Stimulated activated CD4-positive, alpha-beta T cell treated with anti-CD3 and anti-CD28 coated beads, Interleukin-12 subunit alpha, Interleukin-12 subunit beta, amount 100 ng/mL, for 4 hours (primary cell): ENCODE results near the gene MYH9.

Source experiments
- DNase-seq: peaks from one replicate; pipeline ENCODE4 v3.0.0-alpha.2; 2020

Gene MYH9

DNA sequence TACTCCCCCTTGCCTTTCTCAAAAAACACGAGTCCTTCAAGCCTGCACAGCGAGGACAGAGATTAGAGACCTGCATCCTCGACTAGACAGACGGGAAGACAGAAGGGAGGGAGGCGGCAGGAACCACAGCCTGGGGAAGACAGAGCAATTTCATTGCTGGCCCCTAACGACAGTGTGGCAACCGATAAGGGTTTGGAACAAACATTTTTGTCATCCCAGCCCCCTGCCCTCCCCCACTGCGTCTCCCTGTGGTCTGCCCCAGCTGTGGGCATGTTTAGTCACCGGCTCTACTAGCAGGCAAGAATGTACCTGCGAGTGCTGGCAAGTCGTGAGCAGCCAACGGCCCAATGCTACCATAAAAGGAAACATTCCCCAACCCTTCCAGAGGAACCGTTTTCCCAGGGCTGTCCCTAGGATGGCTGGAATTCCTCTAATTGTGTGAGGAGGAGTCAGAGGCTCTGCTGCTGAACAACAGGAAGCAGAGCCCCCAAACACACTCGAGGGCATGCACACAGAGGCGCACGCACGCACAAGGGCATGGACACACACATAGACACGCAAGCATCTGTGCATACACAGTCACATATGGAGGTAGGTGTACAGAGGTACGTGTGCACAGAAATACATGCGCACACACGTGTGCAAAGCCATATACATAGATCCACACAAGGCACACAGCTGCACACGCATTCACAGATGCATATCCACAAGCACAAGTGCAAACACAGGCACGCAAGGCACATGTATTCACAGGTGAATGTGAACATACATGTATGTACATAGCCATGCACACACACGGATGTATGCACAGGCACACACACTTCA, 58.3 kb downstream of the MYH9 start:
- DNase-seq: peak; percentile 73

DNA sequence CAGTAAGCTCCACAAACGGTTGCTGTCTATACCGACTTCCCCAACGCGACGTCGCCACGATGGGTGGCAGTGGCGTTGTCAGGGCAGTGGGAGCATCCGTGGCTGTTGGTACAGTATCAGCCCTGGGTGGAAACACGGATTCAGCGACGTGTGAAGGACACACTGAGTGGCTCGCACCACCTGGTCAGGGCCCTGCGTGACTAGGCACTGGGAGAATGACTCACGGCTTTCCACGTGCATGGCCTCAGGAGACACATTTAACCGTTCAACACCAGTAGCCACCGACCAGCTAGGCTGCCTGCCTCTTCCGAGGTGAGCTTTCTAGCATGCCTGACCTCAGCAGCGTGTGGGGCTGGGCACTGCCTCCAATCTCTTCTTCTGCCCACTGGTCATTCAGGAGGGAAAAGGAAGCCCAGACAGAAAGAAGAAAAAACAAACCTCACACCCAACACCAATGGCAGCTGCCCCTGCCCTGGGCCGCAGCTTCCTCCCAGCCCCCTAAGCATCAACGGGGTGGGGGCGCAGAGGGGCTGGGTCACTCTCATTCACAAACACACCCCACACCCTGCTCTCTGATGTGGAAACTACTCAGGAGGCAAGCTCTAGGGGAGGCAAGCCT, 59.0 kb downstream of the MYH9 start:
- DNase-seq: peak; percentile 28

DNA sequence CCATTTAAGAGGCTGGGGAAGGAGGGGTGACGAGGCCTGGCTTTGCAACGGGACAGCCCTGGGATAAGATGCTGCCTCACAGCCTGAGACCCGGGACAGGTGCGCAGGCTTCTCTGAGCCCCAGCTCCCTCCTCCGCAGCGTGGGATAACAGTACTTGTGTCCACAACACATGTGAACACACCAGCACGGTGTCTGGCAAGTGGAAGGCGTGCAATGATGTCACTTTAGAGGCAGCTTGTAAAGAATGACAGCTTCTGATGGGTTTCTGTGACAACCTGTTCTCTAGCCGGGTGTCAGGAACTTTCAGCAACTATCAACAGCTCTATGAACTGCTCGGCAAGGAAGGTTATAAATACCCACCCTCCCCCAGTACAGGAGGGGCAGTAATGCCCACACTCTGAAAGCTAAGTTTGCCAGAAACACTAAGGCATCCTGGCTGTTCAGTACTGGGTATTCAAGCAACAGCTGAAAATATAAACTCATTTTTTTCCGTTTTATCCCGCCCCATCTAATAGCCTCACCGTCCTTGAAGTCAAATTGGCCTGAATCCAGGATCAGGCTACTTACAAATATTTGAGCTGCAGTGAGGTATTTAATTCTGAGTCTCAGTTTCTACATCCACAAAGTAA, 59.7 kb downstream of the MYH9 start:
- DNase-seq: no peak

DNA sequence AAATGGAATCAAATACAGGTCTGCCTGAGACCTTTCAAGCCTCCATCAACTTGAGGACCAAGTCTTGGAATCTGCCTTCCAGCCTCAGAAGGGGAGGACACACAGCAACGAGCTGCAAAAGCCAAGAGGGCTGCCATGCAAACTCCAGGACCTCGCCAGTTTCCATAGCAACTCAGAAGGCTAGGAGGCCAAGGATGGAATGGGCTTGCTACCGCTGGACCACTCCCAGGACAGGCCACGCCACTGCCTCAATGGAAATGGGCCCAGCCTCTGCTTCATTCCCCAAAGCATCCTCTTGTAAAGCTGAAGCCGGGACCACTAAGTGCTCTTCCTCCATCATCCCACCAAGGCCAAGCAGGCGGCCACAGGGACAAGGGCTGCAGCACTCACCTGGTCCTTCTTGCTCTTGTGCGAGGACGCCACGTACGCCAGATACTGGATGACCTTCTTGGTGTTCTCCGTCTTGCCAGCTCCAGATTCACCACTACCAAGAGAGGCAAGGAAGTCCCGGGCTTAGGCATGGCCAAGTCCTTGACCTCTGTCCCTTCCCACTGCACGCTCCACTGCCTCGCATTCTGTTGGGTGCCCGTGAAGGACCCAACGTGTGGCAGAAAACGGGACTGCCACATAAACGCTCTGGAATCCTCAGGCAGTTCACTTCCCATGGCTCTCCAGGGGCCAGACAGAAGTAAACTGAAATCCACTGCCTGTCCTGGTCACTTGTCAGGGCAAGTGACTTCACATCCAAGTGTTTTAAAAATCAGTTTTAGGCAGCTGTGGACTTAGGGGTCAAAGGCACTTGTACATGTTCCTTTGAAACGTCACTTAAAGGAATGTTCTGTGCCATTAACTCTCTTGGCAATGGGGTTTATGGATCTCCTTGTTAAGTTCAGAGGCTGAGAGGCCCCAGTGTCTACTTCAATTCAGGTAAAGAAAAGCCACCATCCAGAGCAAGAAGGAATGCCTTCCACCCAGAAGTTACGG, 61.3 kb downstream of the MYH9 start:
- DNase-seq: no peak

DNA sequence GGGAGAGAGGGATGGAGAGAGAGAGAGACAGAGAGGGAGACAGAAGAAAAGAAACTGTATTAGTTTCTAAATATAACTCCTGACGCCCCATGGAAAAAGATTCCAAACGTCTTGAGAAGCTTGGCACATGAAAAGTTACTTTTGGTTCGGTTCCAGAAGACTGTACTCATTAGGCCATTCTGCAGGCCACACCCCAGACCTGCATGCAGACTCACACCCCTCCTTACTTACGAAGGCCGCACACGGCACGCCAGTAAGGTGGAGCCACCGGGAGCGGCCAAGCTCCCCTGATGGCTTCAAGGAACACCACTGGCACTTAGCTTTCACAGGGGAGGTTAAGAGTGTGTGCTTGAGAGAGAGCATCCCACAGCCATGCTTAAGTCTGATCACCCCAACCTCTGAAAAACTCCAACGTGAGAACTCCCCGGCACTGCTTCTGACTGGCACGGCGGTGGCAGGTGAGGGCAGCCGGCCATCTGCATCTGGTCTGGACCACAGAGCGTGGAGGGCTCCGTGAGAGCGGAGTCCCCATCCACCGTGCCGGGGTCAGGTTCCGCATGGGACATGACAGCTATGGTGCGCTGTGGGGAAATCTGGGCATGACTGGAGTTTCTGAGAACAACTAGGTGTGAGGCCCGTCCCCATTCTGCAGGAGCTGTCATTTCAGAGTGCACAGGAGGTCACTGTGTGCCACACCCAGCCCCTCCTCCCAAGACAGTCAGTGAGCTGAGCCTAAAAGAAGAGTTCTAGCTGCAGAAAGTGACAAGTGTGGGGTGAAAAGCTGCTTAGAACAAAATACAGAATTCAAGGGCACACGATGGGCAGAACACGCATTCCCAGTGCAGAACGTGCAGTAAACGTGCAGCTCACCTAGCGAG, 62.4 kb downstream of the MYH9 start:
- DNase-seq: no peak

DNA sequence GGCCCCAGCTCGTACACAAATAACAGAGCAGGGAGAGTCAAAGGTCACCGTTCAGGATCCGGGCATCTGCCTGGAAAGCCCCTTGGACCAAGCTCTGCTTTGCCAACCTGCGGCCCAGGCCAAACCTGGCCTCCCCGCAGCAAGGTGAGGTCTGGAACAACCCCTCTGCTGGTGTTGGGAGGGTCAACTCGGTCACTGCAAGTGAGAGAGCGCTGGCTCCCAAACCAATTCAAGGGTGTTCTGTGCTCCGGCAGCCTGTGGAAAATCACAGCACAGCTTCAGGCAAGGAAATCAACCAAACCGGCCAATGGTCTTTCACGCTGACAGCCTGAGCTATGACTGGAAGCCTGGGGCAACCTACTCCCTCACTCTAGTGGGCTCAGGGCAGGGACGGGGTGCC, 63.4 kb downstream of the MYH9 start:
- no peak for DNase-seq

DNA sequence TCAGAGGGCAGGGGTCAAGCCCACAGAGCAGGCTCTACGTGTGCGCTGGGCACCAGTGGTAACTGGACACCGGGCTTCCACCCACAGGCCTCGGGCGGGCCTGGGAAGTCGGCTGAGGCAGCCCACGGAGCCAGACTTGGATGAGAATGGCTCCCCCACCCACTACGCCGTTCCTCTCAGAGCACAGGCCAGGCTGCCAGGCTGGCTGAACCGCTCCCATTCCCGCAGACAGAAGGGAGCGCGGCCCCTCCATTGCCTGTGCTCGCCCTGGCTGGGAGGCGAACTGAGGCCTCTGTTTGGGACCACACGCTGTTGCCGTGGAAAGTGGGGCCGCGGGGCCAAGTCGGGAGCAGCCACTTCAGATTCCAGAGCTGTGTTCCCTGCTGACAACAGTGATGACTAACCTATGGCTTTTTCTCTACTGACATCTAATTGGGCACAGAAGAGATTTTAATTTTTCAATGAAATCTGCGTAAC, 63.9 kb downstream of the MYH9 start:
- no peak for DNase-seq

DNA sequence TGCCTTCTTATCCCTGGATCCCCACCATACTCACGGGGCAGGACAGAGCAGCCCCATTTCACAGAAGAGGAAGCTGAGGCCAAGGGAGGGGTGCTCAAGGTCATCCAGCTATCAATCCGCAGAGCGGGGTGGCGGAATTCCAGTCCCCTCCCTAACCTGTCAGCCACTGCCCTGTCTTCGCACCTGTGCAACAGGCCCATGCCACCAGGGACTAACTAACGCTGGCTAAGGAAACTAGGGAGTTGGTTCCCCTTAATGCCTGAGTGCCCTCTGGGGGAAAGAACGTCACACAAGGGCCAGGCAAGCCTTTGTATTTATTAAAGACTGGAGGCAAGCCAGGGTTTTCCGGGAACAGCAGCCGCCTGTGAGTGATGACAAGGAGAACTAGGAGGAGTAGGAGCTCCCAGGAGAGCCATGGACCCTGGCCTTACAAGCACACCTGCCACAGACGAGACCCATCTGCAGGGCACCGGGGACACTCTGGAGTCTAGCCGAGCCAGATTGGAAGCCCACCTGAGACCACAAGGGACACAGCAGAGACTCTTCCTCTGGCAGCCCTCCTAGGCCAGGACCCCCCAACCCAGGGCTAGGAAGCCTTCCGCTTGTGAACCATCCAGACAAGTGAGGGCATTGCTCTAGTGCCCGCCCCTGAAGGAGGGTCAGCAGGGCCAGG, 64.4 kb downstream of the MYH9 start:
- DNase-seq: no peak

DNA sequence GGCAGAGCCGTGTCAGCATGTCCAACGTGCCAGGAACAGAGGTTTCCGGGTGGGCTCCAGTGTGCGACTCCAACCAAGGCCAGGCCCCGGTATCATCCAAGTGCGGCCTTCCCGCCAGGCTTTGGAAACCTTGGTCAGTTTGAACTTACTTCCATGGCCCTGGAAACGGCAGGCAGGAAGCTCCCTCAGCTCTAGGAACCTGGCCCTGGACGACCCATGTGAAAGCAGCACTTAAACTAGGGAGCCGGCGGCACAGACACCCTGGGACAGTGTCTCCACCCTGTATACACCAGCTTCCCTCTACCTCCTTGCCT, 65.2 kb downstream of the MYH9 start:
- DNase-seq: no peak

DNA sequence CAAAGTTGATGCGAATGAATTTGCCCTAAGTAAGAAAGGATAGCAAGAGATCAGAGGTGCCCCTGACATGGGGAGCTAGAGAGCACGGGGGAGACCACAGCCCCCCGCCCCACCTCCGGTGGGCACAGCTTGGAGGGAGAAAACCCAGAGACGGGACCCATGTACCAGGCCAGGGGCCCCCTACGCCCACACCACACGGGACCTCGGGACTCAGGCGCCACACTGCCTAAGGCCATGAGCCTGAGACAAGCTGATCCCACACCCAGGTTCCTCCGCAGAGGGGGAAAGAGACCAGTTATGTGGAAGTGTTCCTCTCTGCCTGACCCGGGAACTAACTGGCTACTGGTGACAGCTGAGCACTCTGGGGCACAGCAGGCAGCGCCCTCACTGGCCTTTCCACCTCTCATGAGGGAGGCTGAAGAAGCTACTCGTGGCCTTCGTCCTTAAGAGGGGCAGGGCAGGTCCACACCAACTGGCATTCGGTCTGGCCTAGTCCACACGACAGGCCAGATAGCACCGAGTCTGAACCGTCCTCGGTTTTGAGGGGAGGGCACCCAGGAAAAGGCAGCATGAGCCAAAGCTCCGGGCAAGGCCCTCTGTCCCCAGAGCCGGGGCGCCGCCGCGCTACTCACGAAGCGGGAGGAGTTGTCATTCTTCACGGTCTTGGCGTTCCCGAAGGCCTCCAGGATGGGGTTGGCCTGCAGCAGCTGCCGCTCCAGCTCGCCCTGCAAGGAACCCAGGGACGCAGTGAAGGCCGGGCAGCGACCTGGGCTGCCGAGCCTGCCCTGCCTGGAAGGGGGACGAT, 65.8 kb downstream of the MYH9 start:
- no peak for DNase-seq

DNA sequence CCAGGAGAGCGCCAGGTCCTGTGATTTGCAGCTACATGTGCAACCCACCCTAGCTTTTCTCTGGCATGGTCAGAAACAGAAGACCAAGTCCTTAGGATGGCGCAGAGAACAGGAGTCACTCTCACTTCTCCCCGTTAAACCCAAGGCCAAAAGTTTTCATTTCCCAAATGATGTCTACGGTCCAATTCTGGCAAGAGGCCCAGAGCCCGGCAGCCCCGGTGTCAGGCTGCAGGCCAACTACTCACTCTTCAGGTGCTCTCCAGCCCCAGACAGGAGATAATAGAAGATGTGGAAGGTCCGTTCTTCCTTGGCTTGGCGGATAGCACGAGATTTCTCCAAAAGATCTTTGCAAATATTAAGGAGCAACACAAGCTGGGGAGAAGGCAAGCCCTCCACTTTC, 67.2 kb downstream of the MYH9 start:
- no peak for DNase-seq

DNA sequence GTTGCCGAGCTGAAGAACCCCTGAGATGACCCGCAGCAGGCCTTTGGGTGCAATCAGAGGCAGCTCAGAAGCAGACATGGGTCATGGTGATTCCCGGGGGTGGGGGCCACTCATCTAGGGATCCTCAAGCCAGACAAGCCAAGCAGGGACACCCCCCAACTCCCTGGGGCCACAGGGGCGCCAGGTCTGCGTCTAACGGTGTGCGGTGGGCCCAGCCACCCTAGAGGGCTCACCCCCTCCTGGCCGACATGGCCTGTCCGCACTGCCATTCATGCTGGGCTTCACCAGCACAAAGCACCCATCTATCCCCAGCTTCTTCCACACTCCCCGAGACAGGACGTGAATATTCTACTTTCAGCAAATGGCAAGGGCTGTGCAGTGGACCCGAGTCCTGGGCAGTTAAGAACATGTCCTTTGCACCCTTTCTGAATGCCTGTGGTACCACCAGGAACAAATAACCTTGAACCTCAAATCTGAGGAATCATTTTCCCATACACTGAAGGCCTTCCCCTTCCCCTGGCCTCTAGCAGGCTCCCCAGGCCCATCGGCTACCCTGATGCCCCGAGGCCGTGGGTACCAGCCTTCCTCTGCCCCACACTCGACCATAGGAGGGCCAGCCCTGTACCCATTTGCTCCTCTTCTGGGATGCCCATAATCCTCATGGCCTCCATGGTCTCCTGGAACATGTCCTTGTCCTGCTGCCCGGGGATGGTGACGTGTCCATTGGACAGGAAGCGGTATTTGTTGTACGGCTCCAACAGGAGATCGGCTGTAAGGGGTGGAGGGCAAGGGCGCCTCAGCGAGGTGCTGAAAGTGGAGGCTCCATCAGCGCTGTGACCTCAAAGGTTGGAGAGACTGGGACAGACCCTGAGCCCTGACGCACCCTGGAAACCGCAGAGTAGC, 67.9 kb downstream of the MYH9 start:
- DNase-seq: no peak

DNA sequence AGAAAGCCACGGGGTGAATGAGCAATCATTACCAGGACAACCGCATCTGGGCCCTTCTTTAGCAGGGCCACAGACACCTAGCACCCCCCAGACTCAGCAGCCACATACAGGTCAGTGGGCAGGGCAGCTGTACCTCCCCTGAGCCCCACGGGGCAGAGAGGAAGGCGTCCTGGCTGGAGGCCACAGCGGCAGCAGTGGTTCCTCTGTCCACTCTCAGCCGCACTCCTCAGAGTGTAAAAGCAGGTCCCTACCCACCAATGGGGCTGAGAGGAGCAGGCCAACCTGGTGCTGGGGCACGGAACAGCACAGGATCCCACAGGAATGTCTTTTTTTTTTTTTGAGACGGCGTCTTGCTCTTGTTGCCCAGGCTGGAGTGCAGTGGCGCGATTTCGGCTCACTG, 69.3 kb downstream of the MYH9 start:
- no peak for DNase-seq

DNA sequence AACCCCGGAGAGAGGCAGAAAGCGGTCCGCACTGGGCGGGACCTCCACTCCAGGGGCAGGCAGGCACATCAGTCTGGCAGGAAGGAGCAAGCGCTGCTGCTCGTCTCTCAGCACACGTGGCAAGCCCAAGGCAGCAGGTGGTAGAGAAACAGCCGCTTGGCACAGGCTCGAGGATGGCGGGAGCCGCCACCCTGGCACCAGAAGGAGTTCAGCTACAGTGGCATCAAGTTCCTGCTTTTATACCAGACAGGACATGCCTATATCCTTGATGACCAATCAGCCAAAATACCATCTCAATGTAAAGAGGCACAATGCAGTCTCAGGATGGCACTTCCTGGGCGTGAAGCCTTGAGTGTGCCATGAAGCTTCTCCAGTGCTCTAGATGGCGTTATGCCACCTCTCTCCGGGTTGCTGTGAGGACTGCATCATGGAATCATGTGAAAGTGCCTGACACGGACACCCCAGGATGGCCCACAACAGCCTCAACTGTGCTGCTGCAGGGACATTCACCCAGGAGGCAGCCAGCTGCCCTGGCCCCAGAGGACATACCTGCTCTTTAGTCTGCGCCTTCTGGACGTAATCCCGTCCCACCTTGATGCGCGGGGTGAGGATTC, 70.0 kb downstream of the MYH9 start:
- no peak for DNase-seq

DNA sequence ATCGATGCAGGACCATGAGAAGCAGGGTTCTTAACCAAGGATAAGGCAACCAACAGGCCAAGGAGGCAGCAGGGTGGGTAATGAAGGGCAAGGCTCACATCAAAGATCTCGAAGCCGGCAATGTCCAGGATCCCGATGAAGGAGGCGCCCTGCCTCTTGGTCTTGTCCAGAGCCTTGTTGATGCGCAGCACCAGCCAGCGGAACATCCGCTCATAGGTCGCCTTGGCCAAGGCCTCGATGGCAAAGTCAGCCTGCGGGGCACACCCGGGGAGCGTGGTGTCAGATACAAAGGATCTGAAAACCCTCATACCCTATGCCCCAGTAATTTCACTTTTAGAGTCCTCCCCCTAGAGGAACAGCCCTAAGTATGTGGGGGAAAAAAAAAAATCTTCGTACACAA, 71.3 kb downstream of the MYH9 start:
- no peak for DNase-seq

DNA sequence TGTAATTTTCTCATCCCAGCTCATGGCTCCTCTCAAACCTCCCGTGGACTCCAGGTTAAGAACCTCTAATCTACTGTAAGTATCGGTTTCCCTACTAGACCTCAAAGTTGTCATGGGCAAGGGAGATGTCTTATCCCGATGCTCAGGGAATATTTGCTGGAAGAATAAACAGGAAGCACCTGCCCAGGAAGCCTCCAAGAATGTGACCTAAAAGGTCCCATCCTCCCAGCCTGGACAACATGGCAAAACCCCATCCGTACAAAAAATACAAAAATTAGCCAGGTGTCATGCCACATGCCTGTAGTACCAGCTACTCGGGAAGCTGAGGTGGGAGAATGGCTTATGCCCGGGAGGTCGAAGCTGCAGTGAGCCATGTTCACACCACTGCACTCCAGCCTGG, 72.4 kb downstream of the MYH9 start:
- no peak for DNase-seq

DNA sequence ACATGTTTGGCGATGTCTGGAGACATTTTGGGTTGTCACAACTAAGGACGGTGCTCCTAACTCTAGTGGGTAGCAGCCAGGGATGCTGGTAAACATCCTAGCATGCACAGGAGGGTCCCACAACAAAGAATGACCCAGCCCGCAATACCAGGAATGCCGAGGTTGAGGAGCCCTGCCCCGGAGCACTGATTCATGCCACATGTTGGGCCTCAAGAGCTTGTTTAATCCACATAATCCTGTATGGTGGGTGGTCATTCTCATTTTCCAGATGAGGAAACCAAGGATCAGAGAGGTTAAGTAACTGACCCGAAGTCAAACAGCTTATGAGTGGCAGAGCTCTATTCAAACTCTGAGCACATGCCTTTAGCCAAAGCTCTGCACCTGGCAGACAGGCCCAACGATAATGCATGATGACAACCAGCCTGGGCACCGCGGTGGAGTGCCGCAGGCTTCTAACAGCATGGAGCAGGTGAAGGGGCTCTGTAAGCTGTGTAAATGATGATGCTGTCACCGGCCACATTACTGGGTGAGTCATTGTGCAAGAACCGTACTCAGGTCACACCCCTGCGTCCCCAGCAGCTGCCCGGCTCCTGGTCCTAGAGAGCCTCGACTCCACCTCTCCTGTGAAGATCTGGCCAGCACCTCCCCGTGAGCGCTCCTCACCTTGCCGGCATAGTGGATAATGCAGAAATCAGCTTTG, 76.2 kb downstream of the MYH9 start:
- DNase-seq: no peak

DNA sequence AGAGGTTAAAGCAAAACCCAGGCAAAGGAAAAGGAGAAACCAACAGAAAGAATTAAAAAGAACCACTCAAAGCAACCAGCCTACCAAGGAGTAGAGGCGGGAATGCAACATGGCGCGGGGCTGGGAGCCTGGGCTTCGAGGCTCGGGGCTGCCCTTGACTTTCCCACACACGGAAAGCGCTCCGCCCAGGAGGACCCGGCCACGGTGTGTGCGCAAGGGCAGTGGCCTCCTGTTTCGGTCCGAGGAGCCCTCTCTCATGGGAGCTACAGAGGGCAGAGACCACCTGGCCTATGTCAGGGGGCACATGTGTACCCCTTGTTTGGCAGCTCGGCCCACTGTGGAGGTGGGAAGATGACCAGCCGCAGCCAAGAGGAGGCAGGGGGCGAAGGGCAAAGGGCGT, 78.9 kb downstream of the MYH9 start:
- no peak for DNase-seq
